Transverse colon (tissue), 4 donors: ENCODE results near the gene RAMP3. TPM values are rescaled to one million over a fixed set of nuclear protein-coding genes. Genes with fewer than 3 reads are reported as not detected.

ENCODE experiments used
- DNase-seq: peaks from one replicate; pipeline ENCODE4 v3.0.0-alpha.2; 2019
- H3K27ac ChIP-seq, 4 donors: fragments of 200-600 bp; sonication (generic); 2 replicates each; pipeline ENCODE4 v1.5.1; 2016 to 2018; ENCODE audit warnings: inconsistent platforms in 4 of 4
- H3K27me3 ChIP-seq: fragments of 200-600 bp; sonication (generic); 2 replicates; pipeline ENCODE4 v1.5.1; 2017; ENCODE audit warnings: inconsistent platforms
- H3K36me3 ChIP-seq, 4 donors: fragments of 200-600 bp; sonication (generic); 2 replicates each; pipeline ENCODE4 v1.5.1; 2017 to 2019; ENCODE audit warnings: inconsistent platforms in 4 of 4
- H3K4me1 ChIP-seq, 4 donors: fragments of 200-600 bp; sonication (generic); 2 replicates each; pipeline ENCODE4 v1.5.1; 2017 to 2020; ENCODE audit warnings: inconsistent platforms in 4 of 4
- H3K4me3 ChIP-seq, 4 donors: fragments of 200-600 bp; sonication (generic); 1 replicate in 1 of 4; 2 replicates in 3 of 4; pipeline versions ENCODE4 v1.5.1 to v1.6.1; 2017 to 2019; ENCODE audit warnings: inconsistent platforms in 4 of 4
- H3K9me3 ChIP-seq, 2 donors: fragments of 200-600 bp; sonication (generic); 2 replicates each; pipeline ENCODE4 v1.5.1; 2017 to 2019; ENCODE audit warnings: inconsistent platforms in 2 of 2
- EP300 ChIP-seq: sonication (generic); formaldehyde crosslinking; IDR thresholded peaks from one replicate; pipeline ENCODE4 v1.6.1; 2017; ENCODE audit warnings: antibody characterized with exemption, low read depth
- POLR2A ChIP-seq: fragments of 450-650 bp; IDR thresholded peaks from one replicate; pipeline ENCODE4 v1.6.1; 2016; ENCODE audit warnings: antibody characterized with exemption, mild to moderate bottlenecking, moderate library complexity
- POLR2AphosphoS5 ChIP-seq, 3 donors: sonication (generic); formaldehyde crosslinking; IDR thresholded peaks; one replicate each; pipeline ENCODE4 v1.6.1; 2016; ENCODE audit warnings: antibody characterized with exemption in 3 of 3
- WGBS, 2 donors: methylation state at CpG; one replicate each; pipeline ENCODE4 v1.1.5; 2018; ENCODE audit warnings: low coverage in 1 of 2; 5-methylcytosine and 5-hydroxymethylcytosine counted together
- in situ Hi-C, 4 donors: fragments of 200-750 bp; cut with MboI; loops; one replicate each; pipeline versions ENCODE4 v1.15.0 to v1.15.1; 2017; ENCODE audit warnings: low sequenced_read_pairs in 3 of 4, low pct_ligation_motif_present in 1 of 4, low pct_unique_long_range_greater_than_20kb in 1 of 4
- intact Hi-C: fragments of 100-400 bp; cut with DNase I; formaldehyde crosslinking; loops from one replicate; pipeline ENCODE4 v1.15.1; 2023; ENCODE audit warnings: low total_unique reads
- total RNA-seq, 4 donors: library from RNA; depleted of rRNA; stranded (reverse); fragments of >200 nt; gene quantifications; one replicate each; pipeline ENCODE4 v1.1.0, GENCODE V29; 2016
- TF ChIP-seq, protein P1 (sequence below), 5 experiments: fragments of 200-600 bp in 3 of 5; fragments of 450-650 bp in 2 of 5; sonication (generic) in 3 of 5; IDR thresholded peaks; 1 replicate in 2 of 5; 2 replicates in 3 of 5; pipeline ENCODE4 v1.5.1; 2016 to 2017; ENCODE audit warnings: antibody characterized with exemption in 5 of 5, inconsistent platforms in 3 of 5, mild to moderate bottlenecking in 2 of 5, moderate library complexity in 1 of 5

Gene RAMP3
- total RNA-seq, 4 donors from 2014 or later = 6.4 to 25.1 (median 15.2) TPM

GRCh38 chr7:45129181-45129800 lies 28.3 kb upstream of the RAMP3 start:
- TF ChIP-seq POLR2AphosphoS5 (IDR thresholded peaks at IDR 0.05) (no peak), POLR2A (no peak), EP300 (no peak)
- TF ChIP-seq, protein P1, sequence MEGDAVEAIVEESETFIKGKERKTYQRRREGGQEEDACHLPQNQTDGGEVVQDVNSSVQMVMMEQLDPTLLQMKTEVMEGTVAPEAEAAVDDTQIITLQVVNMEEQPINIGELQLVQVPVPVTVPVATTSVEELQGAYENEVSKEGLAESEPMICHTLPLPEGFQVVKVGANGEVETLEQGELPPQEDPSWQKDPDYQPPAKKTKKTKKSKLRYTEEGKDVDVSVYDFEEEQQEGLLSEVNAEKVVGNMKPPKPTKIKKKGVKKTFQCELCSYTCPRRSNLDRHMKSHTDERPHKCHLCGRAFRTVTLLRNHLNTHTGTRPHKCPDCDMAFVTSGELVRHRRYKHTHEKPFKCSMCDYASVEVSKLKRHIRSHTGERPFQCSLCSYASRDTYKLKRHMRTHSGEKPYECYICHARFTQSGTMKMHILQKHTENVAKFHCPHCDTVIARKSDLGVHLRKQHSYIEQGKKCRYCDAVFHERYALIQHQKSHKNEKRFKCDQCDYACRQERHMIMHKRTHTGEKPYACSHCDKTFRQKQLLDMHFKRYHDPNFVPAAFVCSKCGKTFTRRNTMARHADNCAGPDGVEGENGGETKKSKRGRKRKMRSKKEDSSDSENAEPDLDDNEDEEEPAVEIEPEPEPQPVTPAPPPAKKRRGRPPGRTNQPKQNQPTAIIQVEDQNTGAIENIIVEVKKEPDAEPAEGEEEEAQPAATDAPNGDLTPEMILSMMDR (IDR thresholded peaks at IDR 0.05) = no peak
- no peak overlapping the region for H3K27ac ChIP-seq
- DNase-seq = no peak
- H3K4me3 ChIP-seq = no peak overlapping the region
- in situ Hi-C loops = loop anchor here in 1 of 4 donors (25.0 kb wide), 1 partner anchor 267 kb away; no protein-coding TSS in a partner anchor
- H3K27me3 ChIP-seq = no peaks in the 10 kb centered on the region
- H3K36me3 ChIP-seq = no peaks in the 10 kb centered on the region
- no peaks in the 10 kb centered on the region for H3K4me1 ChIP-seq
- no peaks in the 10 kb centered on the region for H3K9me3 ChIP-seq
- WGBS, 2 donors = 49 to 82% methylated on average over 3 to 15 of the region's 15 CpGs
- intact Hi-C loops = no loop called here

DNA sequence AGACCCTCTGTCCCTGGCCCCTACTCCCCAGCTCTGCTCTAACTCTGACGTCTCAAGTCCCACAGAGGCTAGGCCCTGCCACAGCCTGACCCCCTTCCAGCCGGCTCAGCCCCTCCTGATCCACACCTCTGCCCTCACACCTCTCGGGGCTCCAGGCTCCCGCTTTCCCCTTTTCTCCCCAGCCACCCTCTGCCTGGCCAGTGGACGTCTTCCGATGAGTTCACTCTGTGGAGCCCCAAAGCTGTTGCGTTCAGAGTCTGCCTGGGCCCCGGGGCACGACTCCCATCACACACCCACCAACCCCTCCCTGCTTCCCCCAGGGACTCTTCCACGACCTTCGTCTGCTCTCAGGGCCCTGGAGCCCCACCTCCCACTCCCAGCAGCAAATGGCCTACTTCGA lies 27.7 kb upstream of the RAMP3 start:
- no peaks in the 10 kb centered on the region for H3K9me3 ChIP-seq
- intact Hi-C loops (loop anchor here (10.0 kb wide), 1 partner anchor 155 kb away; the partner anchor contains the start of gene MYO1G), in situ Hi-C loops (loop anchor here in 2 of 4 donors (10.0 to 25.0 kb wide), 3 partner anchors 165 to 275 kb away; no protein-coding TSS in a partner anchor)
- 60 to 70% methylated on average over 1 to 12 of the region's 12 CpGs for WGBS, 2 donors
- DNase-seq = no peak
- H3K27ac ChIP-seq = no peak overlapping the region
- no peak overlapping the region for H3K4me3 ChIP-seq
- no peaks in the 10 kb centered on the region for H3K27me3 ChIP-seq
- H3K36me3 ChIP-seq = no peaks in the 10 kb centered on the region
- TF ChIP-seq, protein P1 (IDR thresholded peaks at IDR 0.05) = no peak
- TF ChIP-seq EP300 (no peak), POLR2A (no peak), POLR2AphosphoS5 (IDR thresholded peaks at IDR 0.05) (no peak)
- no peaks in the 10 kb centered on the region for H3K4me1 ChIP-seq

DNA sequence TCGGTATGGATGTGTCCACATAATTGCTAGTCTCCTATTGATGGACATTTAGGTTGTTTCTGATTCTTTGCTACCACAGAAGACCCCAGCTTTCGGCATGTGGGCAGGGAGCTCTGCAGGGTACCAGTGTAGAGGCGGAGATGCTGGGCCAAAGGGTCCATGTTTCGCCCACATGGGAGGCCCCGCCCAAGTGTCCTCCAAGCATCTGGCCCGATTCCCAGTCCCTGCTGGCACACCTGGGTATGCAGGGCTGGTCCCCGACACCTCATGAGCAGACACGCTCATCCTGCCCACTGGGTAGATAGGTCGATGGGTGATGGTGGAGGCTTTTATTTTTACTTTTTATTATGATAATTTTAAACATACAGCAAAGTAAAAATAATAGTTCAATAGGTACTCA lies 26.7 kb upstream of the RAMP3 start:
- in situ Hi-C loops (loop anchor here in 2 of 4 donors (10.0 to 25.0 kb wide), 3 partner anchors 166 to 276 kb away; no protein-coding TSS in a partner anchor), intact Hi-C loops (loop anchor here (10.0 kb wide), 1 partner anchor 156 kb away; the partner anchor contains the start of gene MYO1G)
- TF ChIP-seq, protein P1 (IDR thresholded peaks at IDR 0.05) = no peak
- no peak for TF ChIP-seq EP300
- TF ChIP-seq POLR2A = no peak
- Histone ChIP-seq H3K4me1 (peaks cover 0 to 1% (median 0%) of the 10 kb centered on the region in 4 donors), H3K27me3 (no peaks in the 10 kb centered on the region), H3K36me3 (no peaks in the 10 kb centered on the region), H3K9me3 (no peaks in the 10 kb centered on the region), H3K27ac (no peak overlapping the region), H3K4me3 (no peak overlapping the region)
- DNase-seq = no peak
- WGBS, 2 donors = 60 to 70% methylated on average over 3 to 9 of the region's 9 CpGs

DNA sequence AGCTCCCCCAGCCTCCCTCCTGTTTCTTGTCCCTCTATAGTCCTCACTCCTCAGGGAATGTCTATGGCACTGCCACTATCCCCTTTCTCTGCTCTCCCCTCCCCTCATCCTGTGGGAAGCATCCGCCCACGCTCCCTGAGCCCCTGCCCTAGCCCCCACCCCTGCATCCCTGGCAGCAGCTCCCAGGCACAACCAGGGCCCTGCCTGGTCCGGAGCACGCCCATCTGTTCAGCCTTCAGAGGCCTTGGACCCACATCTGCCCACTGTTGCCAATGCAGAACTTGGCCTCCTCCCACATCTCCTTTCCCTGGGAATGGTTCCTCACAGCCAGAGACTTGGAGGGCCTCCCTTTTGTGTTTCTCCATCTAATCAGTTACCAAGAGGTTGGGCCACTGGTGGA lies 25.7 kb upstream of the RAMP3 start:
- WGBS, 2 donors = 72% methylated on average over 4 of the region's 4 CpGs; no CpG with 5 or more reads in 1 of the 2 donors
- TF ChIP-seq POLR2A = no peak
- TF ChIP-seq, protein P1 (IDR thresholded peaks at IDR 0.05) = no peak
- no peak for TF ChIP-seq POLR2AphosphoS5 (IDR thresholded peaks at IDR 0.05)
- TF ChIP-seq EP300 = no peak
- in situ Hi-C loops (loop anchor here in 2 of 4 donors (10.0 to 25.0 kb wide), 3 partner anchors 167 to 277 kb away; no protein-coding TSS in a partner anchor), intact Hi-C loops (loop anchor here (10.0 kb wide), 1 partner anchor 157 kb away; the partner anchor contains the start of gene MYO1G)
- H3K9me3 ChIP-seq = no peaks in the 10 kb centered on the region
- DNase-seq = no peak
- peaks cover 0 to 6% (median 2%) of the 10 kb centered on the region in 4 donors for H3K4me1 ChIP-seq
- H3K4me3 ChIP-seq = no peak overlapping the region
- no peaks in the 10 kb centered on the region for H3K36me3 ChIP-seq
- no peak overlapping the region for H3K27ac ChIP-seq
- no peaks in the 10 kb centered on the region for H3K27me3 ChIP-seq
